ENCODE data around the gene ATP12A.
"Not testable (repeated sequence)": the region's sequence is repeated elsewhere in the genome, so short reads cannot be mapped to it uniquely, and the experiment has no call there.

The ATP12A gene

DNA sequence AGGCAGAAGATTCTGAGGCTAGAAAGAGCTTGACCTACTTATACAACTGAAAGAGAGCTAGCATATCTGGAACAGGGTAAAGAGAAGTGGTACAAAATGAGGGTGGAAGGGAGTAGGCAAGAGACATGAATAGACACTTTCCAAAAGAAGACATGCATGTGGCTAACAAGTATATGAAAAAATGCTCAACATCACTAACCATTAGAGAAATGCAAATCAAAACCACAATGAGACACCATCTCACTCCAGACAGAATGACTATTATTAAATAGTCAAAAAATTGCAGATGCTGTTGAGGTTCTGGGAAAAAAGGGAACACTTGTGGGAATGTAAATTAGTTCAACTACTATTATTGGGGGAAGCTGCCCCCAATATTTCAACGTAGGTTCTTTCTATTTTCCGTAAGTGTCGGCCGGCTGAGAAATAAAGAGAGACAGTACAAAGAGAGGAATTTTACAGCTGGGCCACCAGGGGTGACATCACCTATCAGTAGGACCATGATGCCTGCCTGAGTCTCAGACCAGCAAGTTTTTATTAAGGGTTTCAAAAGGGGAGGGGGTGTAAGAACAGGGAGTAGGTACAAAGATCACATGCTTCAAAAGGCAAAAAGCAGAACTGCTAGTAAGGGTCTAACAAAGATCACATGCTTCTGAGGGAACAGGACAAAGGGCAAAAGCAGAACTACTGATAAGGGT, 50.8 kb downstream of the ATP12A start:
- not testable (repeated sequence) for DNase-seq (ENCODE audit: low spot score)

DNA sequence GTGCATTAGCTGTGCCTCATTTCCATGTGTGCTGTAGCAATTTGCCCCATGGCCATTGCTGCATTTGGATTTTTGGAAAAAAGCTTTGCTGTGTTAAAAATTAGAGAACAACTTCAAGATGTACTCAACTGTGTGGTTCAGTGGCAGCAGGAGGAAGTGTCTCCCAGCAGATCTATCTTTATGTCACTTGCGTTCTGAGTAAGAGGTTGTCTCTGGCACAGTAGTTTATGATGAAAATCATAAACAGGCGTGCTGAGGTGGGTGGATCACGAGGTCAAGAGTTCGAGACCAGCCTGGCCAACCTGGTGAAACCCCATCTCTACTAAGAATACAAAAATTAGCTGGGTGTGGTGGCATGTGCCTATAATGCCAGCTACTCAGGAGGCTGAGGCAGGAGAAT, 54.7 kb downstream of the ATP12A start:
- no peak for DNase-seq (ENCODE audit: low spot score)

DNA sequence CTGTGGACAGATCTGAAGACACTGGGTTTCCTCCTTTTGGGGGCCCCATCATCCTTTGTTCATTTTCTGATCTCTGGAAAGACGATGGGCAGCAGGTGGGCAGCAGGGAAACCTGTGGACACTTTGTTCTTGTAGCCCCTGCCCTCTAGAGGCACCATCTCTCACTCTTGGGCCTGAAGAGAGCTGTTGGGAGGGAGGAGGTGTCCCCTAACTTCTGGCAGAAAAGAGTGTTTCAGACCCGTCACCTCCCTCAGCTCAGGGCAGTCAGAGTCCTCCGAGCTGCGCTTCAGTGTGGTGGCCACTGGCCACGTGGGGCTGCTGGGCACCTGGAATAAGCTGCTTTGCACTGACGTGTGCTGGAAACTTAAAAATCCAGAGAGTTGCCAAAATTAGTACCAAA, 56.8 kb downstream of the ATP12A start:
- DNase-seq (ENCODE audit: low spot score), result no peak

DNA sequence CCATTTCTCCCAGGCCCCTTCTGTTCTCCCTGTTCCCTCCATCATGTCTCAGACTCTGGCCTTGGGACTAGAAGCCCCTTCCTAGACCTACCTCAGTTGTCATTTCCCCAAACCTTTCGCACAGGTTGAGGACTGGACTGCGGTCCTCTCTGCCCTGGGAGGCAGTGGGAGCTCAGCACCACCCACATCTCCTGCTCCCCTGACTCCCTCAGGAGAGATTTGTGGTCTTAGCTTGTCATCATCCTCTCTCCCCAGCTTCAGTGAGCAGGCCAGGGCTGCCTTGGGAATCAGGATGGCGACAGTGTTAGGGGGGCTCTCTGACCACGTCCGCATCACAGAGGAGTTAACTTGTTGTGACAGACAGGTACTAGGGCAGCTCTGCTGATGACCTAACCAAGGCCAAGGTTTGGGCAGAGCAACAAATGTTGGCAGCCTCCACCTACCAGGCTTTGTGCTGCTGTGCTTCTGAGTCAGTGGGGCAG, 58.2 kb downstream of the ATP12A start:
- DNase-seq (ENCODE audit: low spot score), result no peak

DNA sequence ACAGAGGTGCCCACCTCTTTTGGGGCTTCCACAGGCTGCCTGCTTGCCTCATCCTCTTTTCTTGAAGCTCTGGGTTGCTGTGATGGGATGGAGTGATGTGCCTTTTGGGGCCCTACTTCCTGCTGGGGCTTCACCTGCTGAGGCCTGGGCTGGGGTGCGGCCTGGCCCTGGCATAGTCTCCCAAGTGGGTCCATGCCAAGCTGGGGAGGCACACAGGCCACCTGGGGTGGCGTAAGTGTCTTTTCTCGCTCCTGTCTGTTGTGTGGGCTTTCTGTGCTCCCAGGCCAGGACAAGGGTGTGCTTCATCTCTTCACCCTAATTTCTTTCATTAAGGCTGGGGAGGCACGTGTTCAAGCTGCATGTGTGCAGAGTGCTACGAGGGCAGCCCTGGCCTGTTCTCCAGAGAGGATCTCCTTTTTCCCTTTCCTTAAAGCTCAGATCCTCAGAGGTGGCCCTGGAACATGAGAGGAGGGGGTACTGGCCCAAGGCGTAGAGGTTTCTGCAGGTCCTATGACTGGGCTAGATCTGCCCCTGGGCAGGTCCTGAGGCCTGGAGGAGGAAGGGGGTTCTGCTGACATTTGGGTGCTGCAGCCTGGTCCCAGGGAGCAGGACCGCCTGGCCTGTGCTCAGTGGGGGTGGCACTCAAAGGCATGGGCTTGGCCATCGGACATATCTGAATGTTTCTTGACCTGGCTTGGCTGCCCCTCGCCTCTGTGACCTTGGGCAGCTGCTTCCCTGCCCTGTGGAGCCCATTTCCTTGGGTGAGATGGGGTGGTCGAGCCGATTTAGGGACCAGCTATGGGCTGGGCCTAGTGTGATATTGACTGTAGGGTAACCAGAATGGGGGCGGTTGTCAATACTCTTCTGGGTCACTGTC, 60.0 kb downstream of the ATP12A start:
- no peak for DNase-seq (ENCODE audit: low spot score)

DNA sequence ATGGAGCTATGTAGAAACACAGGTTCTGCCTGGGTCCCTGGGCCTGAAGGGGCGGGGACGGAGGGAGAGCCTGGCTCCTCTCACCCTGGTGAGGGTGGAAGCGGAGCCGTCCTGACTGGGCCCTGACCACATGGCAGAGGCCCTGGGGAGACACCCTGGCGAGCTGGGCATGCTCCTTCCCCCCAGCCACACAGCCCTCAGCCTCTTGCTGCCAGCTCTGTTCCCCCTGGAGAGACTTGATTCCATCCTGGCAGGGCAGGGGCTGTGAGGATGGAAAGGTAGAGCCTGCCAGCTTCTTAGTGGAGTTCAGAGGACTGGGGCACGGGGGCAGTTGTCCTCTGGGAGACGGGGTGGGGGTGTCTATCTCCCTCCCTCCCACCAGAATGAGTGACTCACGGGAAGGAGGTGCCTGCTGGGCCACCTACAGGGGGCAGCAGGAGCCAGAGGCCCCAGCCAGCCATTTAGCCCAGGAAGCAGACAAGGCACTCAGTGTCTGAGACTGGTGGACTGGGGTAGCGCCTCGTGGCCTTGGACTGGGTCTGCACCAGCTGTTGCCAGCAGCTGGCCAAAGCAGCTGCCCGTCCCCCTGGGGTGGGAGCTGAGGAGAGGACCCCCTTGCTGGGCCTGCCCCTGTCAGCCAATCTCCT, 60.9 kb downstream of the ATP12A start:
- DNase-seq (ENCODE audit: low spot score), result no peak

DNA sequence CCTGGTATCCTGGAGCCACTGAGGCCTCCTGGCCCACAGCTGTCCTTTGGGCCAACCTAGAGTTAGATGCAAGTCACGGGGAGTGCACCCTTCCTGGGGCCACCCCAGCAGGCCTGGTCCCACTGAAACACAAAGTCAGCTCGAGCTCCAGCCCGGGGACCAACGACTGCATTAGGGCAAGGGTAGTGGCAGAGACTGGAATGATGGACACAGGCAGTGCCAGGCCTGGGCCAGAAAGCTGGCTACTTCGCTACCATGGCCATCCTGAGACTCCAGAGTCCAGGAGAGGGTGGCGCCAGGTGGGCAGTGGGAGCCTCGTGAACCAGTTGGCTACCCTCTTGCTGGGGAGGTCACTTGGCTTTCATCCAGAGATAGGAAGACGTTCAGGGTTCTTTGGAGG, 61.6 kb downstream of the ATP12A start:
- DNase-seq (ENCODE audit: low spot score), result no peak

DNA sequence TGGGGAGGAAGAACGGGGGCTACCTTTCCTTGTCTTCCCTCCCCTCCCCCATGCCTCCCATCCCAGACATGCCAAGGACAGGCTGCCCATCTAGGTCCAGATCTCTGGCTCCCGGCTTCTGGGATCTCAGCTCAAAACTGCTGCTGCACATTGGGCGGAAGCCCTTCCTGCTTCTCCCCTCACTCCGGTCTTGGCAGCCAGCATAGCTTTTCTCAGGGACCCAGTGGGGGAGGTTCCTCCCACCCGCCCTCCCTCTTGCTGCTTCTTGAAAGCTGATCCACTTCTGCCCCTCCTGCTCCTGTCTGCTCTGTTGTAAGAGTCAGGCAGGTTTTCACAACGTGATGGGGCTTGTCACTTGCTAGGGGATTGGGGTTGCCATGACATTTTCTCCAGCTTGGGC, 62.1 kb downstream of the ATP12A start:
- DNase-seq (ENCODE audit: low spot score), result no peak

DNA sequence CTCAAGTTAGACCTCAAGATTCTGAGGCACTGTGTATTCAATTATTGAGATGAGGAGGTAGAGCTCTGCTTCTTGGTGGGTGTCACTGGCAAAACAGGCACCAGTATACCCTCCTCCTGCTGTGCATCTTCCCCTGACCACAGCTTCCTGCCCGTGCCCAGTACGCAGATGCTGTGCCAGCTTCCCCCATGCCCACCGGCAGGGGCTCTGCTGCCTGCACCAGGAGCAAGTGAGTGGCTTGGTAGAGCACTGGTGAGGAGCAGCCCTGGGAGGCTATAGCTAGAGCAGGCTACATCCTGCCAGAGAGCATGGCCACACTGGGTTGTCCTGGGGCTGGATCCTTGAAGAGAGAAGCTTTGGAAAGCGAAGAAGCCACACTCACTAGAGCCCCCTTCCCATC, 62.8 kb downstream of the ATP12A start:
- no peak for DNase-seq (ENCODE audit: low spot score)

DNA sequence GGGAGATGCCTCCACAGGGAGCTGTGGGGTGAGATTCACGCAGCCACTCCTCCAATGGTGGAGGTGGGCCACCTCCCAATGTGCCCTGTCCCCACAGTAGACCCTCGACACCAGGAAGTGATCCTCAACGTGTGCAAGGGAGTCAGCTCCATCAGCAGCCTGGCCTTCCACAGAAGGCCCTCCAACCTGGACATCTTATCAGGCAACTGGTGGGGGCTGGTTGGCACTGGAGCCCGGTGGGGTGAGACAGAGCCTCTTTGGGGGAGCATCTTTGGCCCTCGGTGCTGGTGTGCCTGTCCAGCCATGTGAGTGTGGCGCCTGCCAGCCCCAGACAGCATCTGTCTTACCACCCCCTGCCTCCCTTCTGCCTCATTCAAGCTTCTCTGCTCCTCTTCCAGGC, 64.0 kb downstream of the ATP12A start:
- no peak for DNase-seq (ENCODE audit: low spot score)

DNA sequence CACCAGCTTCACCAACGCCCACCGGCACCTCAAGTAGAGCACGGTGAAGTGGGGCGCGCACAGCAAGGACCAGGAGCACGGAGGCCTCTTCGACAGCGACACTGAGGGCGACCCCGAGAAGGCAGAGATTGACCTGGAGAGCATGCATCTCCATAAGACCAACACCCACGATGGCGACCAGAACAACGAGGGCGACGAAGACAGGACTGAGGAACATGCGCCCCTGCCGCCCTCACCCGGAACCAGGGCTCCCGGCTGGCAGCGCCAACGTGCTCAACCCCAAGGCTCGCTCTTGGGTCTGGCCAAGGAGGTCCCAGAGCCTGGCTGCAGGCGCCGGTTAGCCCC, 65.3 kb downstream of the ATP12A start:
- DNase-seq (ENCODE audit: low spot score), result no peak

DNA sequence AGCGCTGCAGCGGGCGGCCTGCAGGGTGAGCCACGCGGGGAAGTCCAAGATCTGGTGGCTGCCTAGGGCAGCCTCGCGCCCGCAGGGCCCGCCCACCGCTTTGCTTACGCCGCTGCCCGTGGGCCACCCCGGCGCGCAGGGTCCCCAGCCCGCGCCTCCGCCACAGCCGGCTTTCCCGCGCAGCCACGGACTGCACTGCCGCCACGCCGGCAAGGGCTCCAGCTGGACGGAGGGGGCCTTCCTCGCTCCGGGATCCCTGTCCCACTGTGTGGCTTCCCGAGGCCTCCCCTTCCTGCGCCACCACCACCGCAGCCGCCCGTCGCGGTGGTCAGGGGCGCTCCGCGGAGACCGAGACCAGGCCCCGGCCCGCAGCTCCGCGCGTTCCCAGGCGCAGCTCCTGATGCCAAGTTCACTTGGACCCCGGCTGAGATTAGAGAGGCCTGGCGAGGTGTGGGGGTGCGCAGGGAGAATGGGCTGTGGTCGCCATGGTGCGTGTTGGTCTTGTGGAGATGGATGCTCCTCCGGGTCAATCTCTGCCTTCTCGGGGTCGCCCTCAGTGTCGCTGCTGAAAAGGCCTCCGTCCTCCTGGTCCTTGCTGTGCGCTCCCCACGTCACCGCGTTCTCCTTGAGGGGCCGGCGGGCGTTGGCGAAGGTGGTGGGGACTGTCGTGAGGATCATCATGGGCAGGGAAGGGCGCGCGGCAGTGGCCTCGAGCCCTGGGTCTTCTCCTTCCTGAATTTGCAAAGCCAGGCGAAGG, 65.8 kb downstream of the ATP12A start:
- DNase-seq (ENCODE audit: low spot score), result no peak

DNA sequence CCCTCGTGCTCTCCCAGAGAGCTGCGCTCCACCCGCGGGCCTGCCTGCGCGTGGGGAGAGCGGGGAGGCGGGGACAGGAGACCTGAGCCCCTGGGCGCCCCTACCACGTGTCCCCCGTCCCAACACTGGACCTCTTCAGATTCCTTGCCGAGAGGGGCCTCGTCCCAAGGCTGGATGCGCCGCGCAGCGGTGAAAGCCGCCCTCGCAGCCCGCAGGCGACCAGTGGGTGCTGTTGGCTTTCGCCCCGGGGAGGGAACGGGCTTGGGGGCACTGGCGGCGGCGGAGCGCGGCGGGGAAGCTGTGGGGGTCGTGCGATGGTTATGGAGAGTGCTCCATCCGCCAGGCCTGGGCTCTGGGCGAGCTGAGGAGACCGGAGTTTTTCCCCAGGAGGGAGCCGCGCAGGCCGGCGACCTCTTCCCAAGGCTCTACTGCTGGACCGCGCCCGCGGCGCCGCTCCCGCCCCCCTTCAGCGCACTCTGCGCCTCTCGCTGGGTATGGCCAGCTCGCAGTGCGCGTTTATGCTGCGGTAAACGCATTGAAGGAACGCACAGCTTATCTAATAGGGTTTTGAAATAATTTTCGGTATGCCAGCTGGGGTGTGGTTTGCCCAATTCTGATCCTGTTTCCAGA, 66.5 kb downstream of the ATP12A start:
- DNase-seq (ENCODE audit: low spot score), result no peak

DNA sequence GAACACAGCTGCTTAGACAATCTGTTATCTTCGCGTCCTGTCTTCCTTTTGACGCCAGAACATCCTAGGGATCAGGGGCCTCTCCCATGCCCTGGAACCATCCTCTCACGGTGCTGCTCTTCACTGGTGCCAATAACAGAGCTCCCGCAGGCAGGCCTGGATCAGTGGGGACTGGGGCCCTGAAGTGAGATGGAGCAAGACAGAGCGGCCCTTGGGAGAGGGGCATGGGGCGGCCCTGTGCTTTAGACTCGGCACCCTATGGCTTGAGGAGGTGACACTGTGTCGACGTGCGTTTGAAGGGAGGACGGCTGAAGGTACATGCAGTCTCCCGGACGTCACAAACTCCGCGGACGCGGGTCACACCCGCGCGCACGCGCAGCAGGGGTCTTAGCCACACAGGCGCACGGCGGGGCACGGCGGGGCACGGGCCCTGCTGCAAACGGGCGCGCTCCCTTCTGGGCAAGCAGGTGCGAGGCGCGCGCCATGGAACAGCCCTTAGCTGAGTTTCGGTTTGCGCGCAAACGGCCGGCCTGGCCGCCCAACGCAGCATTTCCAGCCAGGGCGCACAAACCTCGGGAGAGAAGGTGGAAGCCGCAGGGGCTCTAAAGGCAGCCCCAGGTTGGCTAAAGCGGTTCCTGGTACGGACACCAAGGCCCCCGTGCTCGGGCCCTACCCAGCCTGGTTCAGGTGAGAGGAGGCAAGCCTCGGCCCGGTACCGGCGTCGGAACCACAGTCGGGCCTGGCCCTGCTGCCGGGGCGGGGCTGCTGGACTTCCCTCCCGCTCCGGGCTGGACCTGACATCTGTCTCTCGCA, 67.2 kb downstream of the ATP12A start:
- no peak for DNase-seq (ENCODE audit: low spot score)

DNA sequence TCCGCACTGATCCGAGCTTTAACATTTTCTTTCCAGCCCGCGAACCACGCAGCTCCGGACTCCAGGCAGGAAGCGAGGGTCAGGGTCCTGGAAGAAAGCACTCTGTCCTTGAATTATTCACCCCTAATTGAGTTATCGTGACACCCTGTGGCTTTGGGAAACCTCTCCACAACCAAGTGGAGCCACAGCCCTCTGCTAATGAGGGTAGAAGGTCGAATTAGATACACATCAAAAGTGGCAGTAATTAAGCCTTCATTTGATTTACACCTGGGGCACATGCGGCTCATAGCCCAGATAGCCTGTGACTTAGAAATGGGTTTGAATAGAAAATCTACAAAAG, 67.8 kb downstream of the ATP12A start:
- DNase-seq (ENCODE audit: low spot score), result no peak

DNA sequence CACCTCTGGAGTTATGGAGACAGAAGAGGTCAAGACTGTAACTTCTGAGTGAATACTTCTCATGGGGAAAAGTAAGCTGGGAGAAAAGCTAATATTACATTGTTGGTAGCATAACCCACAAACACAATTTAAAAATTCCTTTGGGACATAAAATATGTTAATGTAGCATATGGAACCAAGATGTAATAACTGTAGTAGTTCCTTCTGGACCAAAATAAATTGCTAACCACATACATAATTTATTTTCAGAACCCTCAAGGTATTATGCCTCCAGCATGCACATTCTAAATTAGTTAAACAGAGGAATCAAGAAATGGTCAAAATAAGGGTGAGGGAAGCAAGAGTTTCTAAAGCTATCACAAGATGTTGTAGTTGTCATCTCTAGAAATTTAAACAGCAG, 79.0 kb downstream of the ATP12A start:
- no peak for DNase-seq (ENCODE audit: low spot score)
